TTC549 (cell line): ENCODE results near the gene IL31RA.
"Not testable (repeated sequence)": the region's sequence is repeated elsewhere in the genome, so short reads cannot be mapped to it uniquely, and the experiment has no call there.

Experiments used
- FAIRE-seq: peaks from 2 replicates; lab custom pipeline; 2012; peaks lifted over from hg19 to GRCh38; lab: Jason Lieb, UNC

IL31RA gene

GRCh38 chr5:55850839-55851674, at the start of gene IL31RA:
Gene IL31RA (plus strand): TSS chr5:55851357. CDS start chr5:55851571, 214 bp downstream.
- FAIRE-seq, result no peak

GRCh38 chr5:55808814-55809213, 42.3 kb upstream of the IL31RA start:
- not testable (repeated sequence) for FAIRE-seq

GRCh38 chr5:55815939-55816338, 35.2 kb upstream of the IL31RA start:
- not testable (repeated sequence) for FAIRE-seq

GRCh38 chr5:55816342-55816741, 34.8 kb upstream of the IL31RA start:
- no peak for FAIRE-seq

GRCh38 chr5:55817030-55817429, 34.1 kb upstream of the IL31RA start:
- no peak for FAIRE-seq

- no peak for FAIRE-seq
Measured at GRCh38 chr5:55820488-55820887, 30.7 kb upstream of the IL31RA start.

GRCh38 chr5:55821731-55822512, 29.2 kb upstream of the IL31RA start:
- no peak for FAIRE-seq

- no peak for FAIRE-seq
Measured at GRCh38 chr5:55823151-55823796, 27.9 kb upstream of the IL31RA start.

- no peak for FAIRE-seq
Measured at GRCh38 chr5:55829956-55830355, 21.2 kb upstream of the IL31RA start.

GRCh38 chr5:55832446-55832845, 18.7 kb upstream of the IL31RA start:
- no peak for FAIRE-seq

- no peak for FAIRE-seq
Measured at GRCh38 chr5:55836191-55836590, 15.0 kb upstream of the IL31RA start.

GRCh38 chr5:55841976-55842375, 9.2 kb upstream of the IL31RA start:
- FAIRE-seq, result no peak

GRCh38 chr5:55847837-55848236, 3.3 kb upstream of the IL31RA start:
- FAIRE-seq, result no peak

- no peak for FAIRE-seq
Measured at GRCh38 chr5:55848783-55849182, 2.4 kb upstream of the IL31RA start.

- FAIRE-seq, result no peak
Measured at GRCh38 chr5:55851675-55851979, 470 bp downstream of the IL31RA start.

- FAIRE-seq, result no peak
Measured at GRCh38 chr5:55852503-55852902, 1.3 kb downstream of the IL31RA start.

- no peak for FAIRE-seq
Measured at GRCh38 chr5:55853041-55853670, 2.0 kb downstream of the IL31RA start.

- no peak for FAIRE-seq
Measured at GRCh38 chr5:55853818-55854217, 2.7 kb downstream of the IL31RA start.

- FAIRE-seq, result no peak
Measured at GRCh38 chr5:55855509-55855908, 4.4 kb downstream of the IL31RA start.

- no peak for FAIRE-seq
Measured at GRCh38 chr5:55856516-55857246, 5.5 kb downstream of the IL31RA start.

GRCh38 chr5:55857247-55857640, 6.1 kb downstream of the IL31RA start:
- no peak for FAIRE-seq

- no peak for FAIRE-seq
Measured at GRCh38 chr5:55858104-55858503, 6.9 kb downstream of the IL31RA start.
